PC-9 (cell line): ENCODE results near the gene CDK2AP2.
A peak's percentile ranks its signal among the peaks of the same experiment; 100 is the strongest.

Source experiments
- CTCF ChIP-seq: fragments of 200-600 bp; sonication (generic); conservative IDR thresholded peaks from 2 replicates; pipeline ENCODE4 v1.6.1; 2017; ENCODE audit warnings: mixed run types, antibody characterized with exemption, mild to moderate bottlenecking, moderate library complexity
- EZH2 ChIP-seq: fragments of 200-600 bp; sonication (generic); IDR thresholded peaks from 2 replicates; pipeline ENCODE4 v1.8.0; 2017; ENCODE audit warnings: antibody characterized with exemption, low read depth

DNA sequence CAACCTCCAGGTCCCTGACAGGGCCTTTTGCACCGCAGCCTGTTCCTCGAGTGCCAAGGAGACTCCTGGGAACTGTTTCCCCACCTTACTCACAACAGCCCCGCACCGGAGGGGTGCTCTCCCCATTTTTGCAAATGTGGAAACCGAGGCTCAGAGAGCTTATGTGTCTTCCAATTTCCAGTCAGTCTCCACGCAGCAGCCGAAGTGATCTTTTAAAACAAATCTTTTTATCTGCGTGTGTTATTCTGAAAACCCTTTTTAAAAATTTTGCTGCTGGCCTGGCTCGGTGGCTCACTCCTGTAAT lies 38.5 kb downstream of the CDK2AP2 start:
- TF ChIP-seq EZH2 = no peak
- peak; percentile 21; the same call in 1 of the 2 replicates for TF ChIP-seq CTCF
